Heart right ventricle (tissue), 16 donors: ENCODE measurements around the gene DSCAM. TPM values are rescaled to one million over a fixed set of nuclear protein-coding genes. Genes with fewer than 3 reads are reported as not detected.

Experiments used
- ATAC-seq, 8 donors: fragments of 200-7000 bp; cut with Tn5 transposase; one replicate each; pipeline ENCODE4 v1.9.1; 2020; ENCODE audit warnings: mild to moderate bottlenecking in 8 of 8, moderate library complexity in 8 of 8, moderate number of reproducible peaks in 1 of 8
- DNase-seq, 2 donors: peaks; one replicate each; pipeline ENCODE4 v3.0.0-alpha.2; 2020
- H3K27ac ChIP-seq, 10 donors: fragments of 200-600 bp; sonication (generic) in 2 of 10; one replicate each; pipeline versions ENCODE4 v1.5.0 to v1.8.0; 2020 to 2022; ENCODE audit warnings: mild to moderate bottlenecking in 3 of 10
- H3K27me3 ChIP-seq, 7 donors: fragments of 200-600 bp; one replicate each; pipeline ENCODE4 v1.8.0; 2021 to 2022; ENCODE audit warnings: mild to moderate bottlenecking in 2 of 7
- H3K36me3 ChIP-seq, 9 donors: fragments of 200-600 bp; sonication (generic) in 1 of 9; one replicate each; pipeline versions ENCODE4 v1.5.0 to v1.8.0; 2020 to 2022; ENCODE audit warnings: mild to moderate bottlenecking in 2 of 9
- H3K4me1 ChIP-seq, 9 donors: fragments of 200-600 bp; sonication (generic) in 1 of 9; one replicate each; pipeline versions ENCODE4 v1.5.0 to v1.8.0; 2020 to 2022; ENCODE audit warnings: mild to moderate bottlenecking in 4 of 9
- H3K4me3 ChIP-seq, 10 donors: fragments of 200-600 bp; sonication (generic) in 2 of 10; one replicate each; pipeline versions ENCODE4 v1.5.0 to v1.8.0; 2020 to 2022; ENCODE audit warnings: mild to moderate bottlenecking in 7 of 10, moderate library complexity in 2 of 10
- H3K9me3 ChIP-seq, 11 donors: fragments of 200-600 bp in 10 of 11; sonication (generic) in 2 of 11; one replicate each; pipeline versions ENCODE4 v1.5.0 to v1.8.0; 2013 to 2022; ENCODE audit warnings: mild to moderate bottlenecking in 2 of 11, control low read depth in 1 of 11, moderate library complexity in 1 of 11
- WGBS, 2 donors: extraction: QIAGEN DNeasy Blood & Tissue Kit; methylation state at CpG; one replicate each; pipeline ENCODE4 v1.1.7; 2013; ENCODE audit warnings: inconsistent platforms in 1 of 2; 5-methylcytosine and 5-hydroxymethylcytosine counted together
- intact Hi-C, 10 donors: fragments of 100-400 bp; cut with DNase I; formaldehyde crosslinking; loops; one replicate each; pipeline versions ENCODE4 v1.11.1 to v1.14.2; 2022
- polyA plus RNA-seq, 2 donors: library from polyadenylated mRNA; stranded (reverse); fragments of 200-250 nt; gene quantifications; one replicate each; pipeline ENCODE4 v1.2.3, GENCODE V29; 2013
- total RNA-seq, 10 donors: library from RNA; stranded (reverse); fragmentation: NEBNext Ultra II Directional in 3 of 10; extraction: Animal tissue kit (Norgen Biotek cat#: 25700) in 3 of 10; gene quantifications; one replicate each; pipeline versions ENCODE4 v1.2.1 to v1.2.4, GENCODE V29; 2021 to 2023
- TF ChIP-seq, protein P1 (sequence below), 9 donors: fragments of 200-600 bp; sonication (generic) in 2 of 9; IDR thresholded peaks; one replicate each; pipeline versions ENCODE4 v1.5.0 to v1.8.0; 2021 to 2022; ENCODE audit warnings: antibody characterized with exemption in 9 of 9, mild to moderate bottlenecking in 5 of 9, moderate library complexity in 1 of 9
- donor health status: Arrhythmogenic right ventricular cardiomyopathy.
- donor health status: ischemic (EF 13 %, LVEDD 7.1; RV severe dilation, severe dysfunction).
- donor health status: healthy with polysubstance abuse.
- donor health status: DM: no; HTN: yes; CAD: no.
- donor health status: DM: no; HTN: no; CAD: no.
- donor health status: ischemic (EF 25% LVEDD 6.9; RV normal size, moderate dysfunction).
- donor health status: ischemic (EF 25% LVEDD 5.7; RV mildly dilated, moderate dysfunction).
- donor health status: healthy.
- donor health status: DM: yes; HTN: yes; CAD: no.
- donor health status: Ischemic cardiomyopathy.
- donor health status: ischemic (EF 35%, LVEDD 5.7; RV mildly dilated, moderate dysfunction).
- donor health status: nonischemic (EF 11% LVEDD 7.7; RV severe dilation, severe dysfunction).
- donor health status: DM: yes; HTN: yes; CAD: no.
- donor health status: PGD.
- donor health status: ischemic (EF 29% LVEDD 5.4; RV normal size, mild dysfunction).
- donor health status: nonischemic (EF 23%, LVEDD 6.1; RV moderate dilation, normal function).

DSCAM gene
- total and polyA plus RNA-seq, 12 donors: 0.03 to 0.04 TPM; not detected in 10

DNA sequence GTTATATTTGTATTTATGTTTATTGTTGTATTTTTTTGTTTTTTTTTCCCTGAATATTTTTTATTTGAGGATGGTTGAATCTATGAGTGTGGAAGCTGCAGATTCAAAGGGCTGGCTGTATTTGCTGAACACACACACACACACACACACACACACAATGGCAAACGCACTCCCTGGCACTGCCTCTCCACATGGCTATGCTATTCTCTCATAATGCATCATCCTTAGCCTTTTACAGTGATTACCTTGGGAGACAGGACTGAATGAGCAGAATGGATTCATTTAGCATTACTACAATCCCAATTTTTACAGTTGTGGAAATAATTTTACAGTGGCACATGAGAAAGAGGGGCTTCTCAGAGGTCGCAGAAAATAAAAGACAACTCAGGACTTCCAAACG, 589.6 kb downstream of the DSCAM start:
- H3K36me3 ChIP-seq: no peaks in the 10 kb centered on the region
- peaks cover 0 to 6% (median 0%) of the 10 kb centered on the region in 11 donors for H3K9me3 ChIP-seq
- TF ChIP-seq, protein P1, sequence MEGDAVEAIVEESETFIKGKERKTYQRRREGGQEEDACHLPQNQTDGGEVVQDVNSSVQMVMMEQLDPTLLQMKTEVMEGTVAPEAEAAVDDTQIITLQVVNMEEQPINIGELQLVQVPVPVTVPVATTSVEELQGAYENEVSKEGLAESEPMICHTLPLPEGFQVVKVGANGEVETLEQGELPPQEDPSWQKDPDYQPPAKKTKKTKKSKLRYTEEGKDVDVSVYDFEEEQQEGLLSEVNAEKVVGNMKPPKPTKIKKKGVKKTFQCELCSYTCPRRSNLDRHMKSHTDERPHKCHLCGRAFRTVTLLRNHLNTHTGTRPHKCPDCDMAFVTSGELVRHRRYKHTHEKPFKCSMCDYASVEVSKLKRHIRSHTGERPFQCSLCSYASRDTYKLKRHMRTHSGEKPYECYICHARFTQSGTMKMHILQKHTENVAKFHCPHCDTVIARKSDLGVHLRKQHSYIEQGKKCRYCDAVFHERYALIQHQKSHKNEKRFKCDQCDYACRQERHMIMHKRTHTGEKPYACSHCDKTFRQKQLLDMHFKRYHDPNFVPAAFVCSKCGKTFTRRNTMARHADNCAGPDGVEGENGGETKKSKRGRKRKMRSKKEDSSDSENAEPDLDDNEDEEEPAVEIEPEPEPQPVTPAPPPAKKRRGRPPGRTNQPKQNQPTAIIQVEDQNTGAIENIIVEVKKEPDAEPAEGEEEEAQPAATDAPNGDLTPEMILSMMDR (IDR thresholded peaks at IDR 0.05): no peak
- peaks cover 0 to 5% (median 0%) of the 10 kb centered on the region in 7 donors for H3K27me3 ChIP-seq
- ATAC-seq (no peak), DNase-seq (no peak)
- H3K27ac ChIP-seq: no peak overlapping the region
- intact Hi-C loops: no loop called here
- H3K4me3 ChIP-seq: no peak overlapping the region
- no peaks in the 10 kb centered on the region for H3K4me1 ChIP-seq
- WGBS, 2 donors: 68 to 82% methylated on average over 3 of the region's 3 CpGs

- Histone ChIP-seq H3K36me3 (no peaks in the 10 kb centered on the region), H3K4me3 (no peak overlapping the region), H3K27ac (no peak overlapping the region), H3K4me1 (no peaks in the 10 kb centered on the region), H3K9me3 (peaks cover 0 to 21% (median 6%) of the 10 kb centered on the region in 11 donors), H3K27me3 (peaks cover 0 to 5% (median 0%) of the 10 kb centered on the region in 7 donors)
- ATAC-seq (no peak), DNase-seq (no peak)
- intact Hi-C loops: no loop called here
- 70 to 80% methylated on average over 6 of the region's 6 CpGs for WGBS, 2 donors
- TF ChIP-seq, protein P1 (IDR thresholded peaks at IDR 0.05): no peak
Observed at GRCh38 chr21:40255518-40256444, 591.2 kb downstream of the DSCAM start.

GRCh38 chr21:40254540-40255465, 592.2 kb downstream of the DSCAM start:
- H3K4me1 ChIP-seq: no peaks in the 10 kb centered on the region
- WGBS, 2 donors: 60 to 64% methylated on average over 13 of the region's 13 CpGs
- no peaks in the 10 kb centered on the region for H3K36me3 ChIP-seq

More at GRCh38 chr21:40254540-40255465, 592.2 kb downstream of the DSCAM start:
- ATAC-seq: no peak
- DNase-seq: no peak
- H3K27ac ChIP-seq: no peak overlapping the region
- intact Hi-C loops: no loop called here
- peaks cover 0 to 5% (median 0%) of the 10 kb centered on the region in 7 donors for H3K27me3 ChIP-seq
- TF ChIP-seq, protein P1 (IDR thresholded peaks at IDR 0.05): no peak
- H3K4me3 ChIP-seq: no peak overlapping the region
- H3K9me3 ChIP-seq: peaks cover 0 to 29% (median 6%) of the 10 kb centered on the region in 11 donors
